ENCODE data around the gene RNF157. TPM values are rescaled to one million over a fixed set of nuclear protein-coding genes. Genes with fewer than 3 reads are reported as not detected.

RNF157 gene
- total and polyA plus RNA-seq, 10 of the 15 experiments (the other 5 are each of a cell fraction or from before 2014, with no cell fraction given) = 1.4 to 15.9 (median 9.6) TPM

DNA sequence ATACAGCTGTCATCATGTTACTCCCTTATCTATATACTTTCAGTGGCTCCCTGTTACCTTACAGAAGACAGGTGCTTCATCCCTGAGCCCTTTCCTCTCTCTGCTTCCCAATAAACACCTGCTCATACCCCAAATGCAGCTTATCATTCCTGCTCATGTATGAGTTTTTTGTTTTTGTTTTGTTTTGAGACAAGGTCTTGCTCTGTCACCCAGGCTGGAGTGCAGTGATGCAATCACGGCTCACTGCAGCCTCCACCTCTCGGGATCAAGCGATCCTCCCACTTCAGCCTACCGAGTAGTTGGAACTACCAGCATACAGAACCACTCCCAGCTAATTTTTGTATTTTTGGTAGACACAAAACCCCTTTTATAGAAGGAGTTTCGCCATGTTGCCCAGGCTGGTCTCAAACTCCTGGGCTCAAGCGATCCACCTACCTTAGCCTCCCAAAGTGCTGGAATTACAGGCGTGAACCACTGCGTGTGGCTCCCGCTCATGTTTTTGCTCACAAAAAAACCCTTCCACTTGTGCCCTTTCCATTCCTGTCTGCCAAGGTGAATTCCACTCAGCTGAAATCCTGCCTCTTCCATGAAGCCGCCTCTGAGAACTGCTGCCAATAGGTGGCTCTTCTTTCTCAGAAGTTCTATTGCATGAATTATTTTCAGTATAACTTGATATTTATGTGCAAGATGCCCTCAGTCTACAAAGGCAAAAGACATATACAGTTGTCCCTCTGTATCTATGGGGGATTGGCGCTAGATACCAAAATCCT, 7.9 kb upstream of the RNF157 start:
- DNase-seq (ENCODE audit: low read depth, low spot score) (no peak), ATAC-seq (no peak), FAIRE-seq (no peak)
- Histone ChIP-seq H3K4me2 (ENCODE audit: control insufficient read depth, insufficient read depth) (no peak overlapping the region), H2AFZ (ENCODE audit: control insufficient read depth, low read depth, low read length) (no peak overlapping the region), H3K27ac (ENCODE audit: control insufficient read depth, insufficient read depth) (peak overlapping the region; percentile 15), H4K20me1 (ENCODE audit: control insufficient read depth, insufficient read depth) (no peaks in the 10 kb centered on the region), H3K36me3 (ENCODE audit: control insufficient read depth in 2 of 2, insufficient read depth in 2 of 2, low read length in 1 of 2) (no peaks in the 10 kb centered on the region), H3K4me1 (ENCODE audit: control insufficient read depth, insufficient read depth, low read length) (peaks cover 52% of the 10 kb centered on the region), H3K9me3 (replicated peaks; ENCODE audit: control insufficient read depth, insufficient read depth, low read length) (no peaks in the 10 kb centered on the region; the same call in 2 of the 3 replicates), H3K79me2 (ENCODE audit: control insufficient read depth, insufficient read depth, low read length) (no peaks in the 10 kb centered on the region), H3K9ac (ENCODE audit: control insufficient read depth, insufficient read depth, low read length) (no peak overlapping the region), H3K27me3 (replicated peaks in 1 of 2; ENCODE audit: control insufficient read depth in 2 of 2, insufficient read depth in 2 of 2, low read length in 1 of 2) (no peaks in the 10 kb centered on the region), H3K4me3 (no peak overlapping the region)
- ChIA-PET SMC1A (ENCODE audit: uncharacterized antibody, unreplicated experiment) (interaction anchor here (1.1 to 13.9 kb wide), 7 partner anchors 10 to 65 kb away, joined by 3 to 226 read pairs (median 22); partner anchors contain the start of gene UBALD2), RAD21 (ENCODE audit: unreplicated experiment) (interaction anchor here (0.8 to 6.2 kb wide), 7 partner anchors 10 to 63 kb away, joined by 3 to 124 read pairs (median 16); partner anchors contain the start of gene UBALD2), CTCF (interaction anchor here (0.8 to 8.0 kb wide), 9 partner anchors 10 to 126 kb away, joined by 3 to 82 read pairs (median 5); partner anchors contain the start of gene UBALD2), POLR2A (interaction anchor here (0.7 to 16.9 kb wide), 6 partner anchors 10 to 70 kb away, joined by 3 to 341 read pairs (median 7); partner anchors contain the start of gene UBALD2)
- BruUV-seq (replicated peaks) = no TSS peak
- in situ Hi-C loops (cut with MboI) (no loop called here), intact Hi-C loops (cut with micrococcal nuclease; ENCODE audit: unreplicated experiment) (loop anchor here (5.0 kb wide), 1 partner anchor 61 kb away; no protein-coding TSS in a partner anchor)
- 0 out of 2 replicates have a peak, but pooled peaks have one; percentile 13 for TF ChIP-seq IKZF1 (conservative IDR thresholded peaks at IDR 0.05)
- TF ChIP-seq MYB (IDR thresholded peaks at IDR 0.05; ENCODE audit: borderline replicate concordance, low read depth, low read length) = no peak
- TF ChIP-seq TAF1 (IDR thresholded peaks at IDR 0.05; ENCODE audit: borderline replicate concordance, low read depth, low read length) = no peak
- TF ChIP-seq EED (IDR thresholded peaks at IDR 0.05; ENCODE audit: low read depth) = 0 out of 2 replicates have a peak, but pooled peaks have one; percentile 17
- TF ChIP-seq, protein P1, sequence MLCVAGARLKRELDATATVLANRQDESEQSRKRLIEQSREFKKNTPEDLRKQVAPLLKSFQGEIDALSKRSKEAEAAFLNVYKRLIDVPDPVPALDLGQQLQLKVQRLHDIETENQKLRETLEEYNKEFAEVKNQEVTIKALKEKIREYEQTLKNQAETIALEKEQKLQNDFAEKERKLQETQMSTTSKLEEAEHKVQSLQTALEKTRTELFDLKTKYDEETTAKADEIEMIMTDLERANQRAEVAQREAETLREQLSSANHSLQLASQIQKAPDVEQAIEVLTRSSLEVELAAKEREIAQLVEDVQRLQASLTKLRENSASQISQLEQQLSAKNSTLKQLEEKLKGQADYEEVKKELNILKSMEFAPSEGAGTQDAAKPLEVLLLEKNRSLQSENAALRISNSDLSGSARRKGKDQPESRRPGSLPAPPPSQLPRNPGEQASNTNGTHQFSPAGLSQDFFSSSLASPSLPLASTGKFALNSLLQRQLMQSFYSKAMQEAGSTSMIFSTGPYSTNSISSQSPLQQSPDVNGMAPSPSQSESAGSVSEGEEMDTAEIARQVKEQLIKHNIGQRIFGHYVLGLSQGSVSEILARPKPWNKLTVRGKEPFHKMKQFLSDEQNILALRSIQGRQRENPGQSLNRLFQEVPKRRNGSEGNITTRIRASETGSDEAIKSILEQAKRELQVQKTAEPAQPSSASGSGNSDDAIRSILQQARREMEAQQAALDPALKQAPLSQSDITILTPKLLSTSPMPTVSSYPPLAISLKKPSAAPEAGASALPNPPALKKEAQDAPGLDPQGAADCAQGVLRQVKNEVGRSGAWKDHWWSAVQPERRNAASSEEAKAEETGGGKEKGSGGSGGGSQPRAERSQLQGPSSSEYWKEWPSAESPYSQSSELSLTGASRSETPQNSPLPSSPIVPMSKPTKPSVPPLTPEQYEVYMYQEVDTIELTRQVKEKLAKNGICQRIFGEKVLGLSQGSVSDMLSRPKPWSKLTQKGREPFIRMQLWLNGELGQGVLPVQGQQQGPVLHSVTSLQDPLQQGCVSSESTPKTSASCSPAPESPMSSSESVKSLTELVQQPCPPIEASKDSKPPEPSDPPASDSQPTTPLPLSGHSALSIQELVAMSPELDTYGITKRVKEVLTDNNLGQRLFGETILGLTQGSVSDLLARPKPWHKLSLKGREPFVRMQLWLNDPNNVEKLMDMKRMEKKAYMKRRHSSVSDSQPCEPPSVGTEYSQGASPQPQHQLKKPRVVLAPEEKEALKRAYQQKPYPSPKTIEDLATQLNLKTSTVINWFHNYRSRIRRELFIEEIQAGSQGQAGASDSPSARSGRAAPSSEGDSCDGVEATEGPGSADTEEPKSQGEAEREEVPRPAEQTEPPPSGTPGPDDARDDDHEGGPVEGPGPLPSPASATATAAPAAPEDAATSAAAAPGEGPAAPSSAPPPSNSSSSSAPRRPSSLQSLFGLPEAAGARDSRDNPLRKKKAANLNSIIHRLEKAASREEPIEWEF (IDR thresholded peaks at IDR 0.05; ENCODE audit: insufficient replicate concordance, low read depth, low read length) = no peak
- WGBS (ENCODE audit: insufficient coverage, insufficient replicate concordance, low lambda C conversion rate, missing lambda C conversion rate) = 83% methylated on average over 11 of the region's 11 CpGs

Data from GM12878 (cell line).